ENCODE measurements around the gene PDLIM1.

The PDLIM1 gene

GRCh38 chr10:95290461-95291364 lies at the start of gene PDLIM1:
Gene PDLIM1, minus strand, starts transcription at chr10:95291003. Its CDS starts 88 bp downstream, at chr10:95290915.
- no peak for DNase-seq (ENCODE audit: low read depth in 2 of 2)

- no peak for DNase-seq (ENCODE audit: low read depth in 2 of 2)
Measured at GRCh38 chr10:95339863-95340262, 49.1 kb upstream of the PDLIM1 start.

GRCh38 chr10:95337423-95338160 lies 46.8 kb upstream of the PDLIM1 start:
- no peak for DNase-seq (ENCODE audit: low read depth in 2 of 2)

DNA sequence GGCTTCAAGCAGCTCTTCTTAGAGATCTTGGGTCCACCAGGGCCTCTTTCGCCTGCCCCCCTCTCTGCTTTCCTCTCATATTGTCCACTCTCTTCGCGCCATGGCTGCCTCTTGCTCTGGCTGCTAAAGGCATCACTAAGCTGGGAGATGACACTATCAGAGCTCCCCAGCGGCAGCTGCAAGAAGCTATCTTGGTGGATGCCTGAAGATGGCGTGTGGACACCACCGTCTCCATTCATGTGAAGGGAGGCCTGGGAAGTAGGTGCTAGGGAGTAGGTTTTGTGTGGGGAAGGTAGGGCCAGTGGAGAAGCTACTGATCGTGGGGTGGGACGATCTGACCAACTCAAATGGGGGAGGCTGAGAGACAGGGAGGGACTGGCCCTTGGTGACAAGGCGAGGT lies 45.9 kb upstream of the PDLIM1 start:
- no peak for DNase-seq (ENCODE audit: low read depth in 2 of 2)

GRCh38 chr10:95335933-95336699 lies 45.3 kb upstream of the PDLIM1 start:
- DNase-seq (ENCODE audit: low read depth in 2 of 2) = no peak

DNA sequence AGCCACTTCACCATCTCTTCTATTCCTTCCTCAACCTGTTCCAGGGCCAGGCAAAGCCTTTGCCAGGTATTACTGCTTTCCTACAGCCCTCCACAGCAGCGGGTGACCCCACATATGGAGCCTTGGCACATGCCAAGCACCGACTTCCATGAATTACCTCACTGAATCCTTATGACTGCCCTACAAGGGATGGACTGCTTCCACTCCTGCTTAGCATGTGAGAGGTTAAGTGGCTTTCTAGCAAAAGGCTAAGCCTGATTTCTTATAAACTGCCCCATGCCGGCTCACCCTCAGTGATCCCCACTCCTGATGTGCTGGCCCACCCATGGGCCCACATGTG lies 44.0 kb upstream of the PDLIM1 start:
- no peak for DNase-seq (ENCODE audit: low read depth in 2 of 2)

DNA sequence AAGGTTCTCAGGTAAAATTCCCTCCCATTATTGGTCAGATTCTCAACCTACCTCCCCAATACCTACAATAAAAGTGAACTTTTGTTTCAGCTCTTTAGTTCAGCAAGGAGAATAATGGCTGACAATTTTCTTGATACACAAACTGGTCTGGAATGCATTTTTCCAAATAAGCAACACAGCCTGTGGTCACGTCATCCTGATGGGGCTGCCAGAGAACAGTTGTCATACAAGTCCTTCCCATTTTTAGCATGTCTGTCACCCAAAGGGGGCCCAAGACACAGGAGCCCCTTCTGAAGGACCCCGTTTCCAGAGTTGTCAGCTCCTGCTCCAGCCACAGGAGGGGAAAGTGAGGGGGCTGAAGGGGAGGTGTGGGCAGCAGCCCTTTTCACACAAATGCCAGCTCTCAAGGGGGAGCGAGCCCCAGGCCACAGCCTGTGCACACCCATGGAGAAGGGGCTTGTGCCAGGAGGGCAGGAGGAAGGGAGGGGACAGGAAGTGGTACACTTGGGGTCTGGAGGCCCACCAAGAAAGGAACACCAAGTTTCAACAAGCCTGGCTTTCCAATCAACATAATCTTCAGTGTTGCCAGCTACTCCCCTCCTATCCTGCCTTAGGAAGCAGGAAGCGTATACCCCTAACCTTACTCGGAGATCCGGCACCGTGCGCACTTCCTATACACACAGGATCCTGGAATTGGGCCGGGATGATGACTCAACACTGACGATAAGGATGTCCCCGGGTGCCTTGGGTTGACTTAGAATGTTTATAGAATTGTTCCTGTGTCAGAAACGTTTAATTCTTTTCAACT lies 43.4 kb upstream of the PDLIM1 start:
- DNase-seq (ENCODE audit: low read depth in 2 of 2) = no peak

DNA sequence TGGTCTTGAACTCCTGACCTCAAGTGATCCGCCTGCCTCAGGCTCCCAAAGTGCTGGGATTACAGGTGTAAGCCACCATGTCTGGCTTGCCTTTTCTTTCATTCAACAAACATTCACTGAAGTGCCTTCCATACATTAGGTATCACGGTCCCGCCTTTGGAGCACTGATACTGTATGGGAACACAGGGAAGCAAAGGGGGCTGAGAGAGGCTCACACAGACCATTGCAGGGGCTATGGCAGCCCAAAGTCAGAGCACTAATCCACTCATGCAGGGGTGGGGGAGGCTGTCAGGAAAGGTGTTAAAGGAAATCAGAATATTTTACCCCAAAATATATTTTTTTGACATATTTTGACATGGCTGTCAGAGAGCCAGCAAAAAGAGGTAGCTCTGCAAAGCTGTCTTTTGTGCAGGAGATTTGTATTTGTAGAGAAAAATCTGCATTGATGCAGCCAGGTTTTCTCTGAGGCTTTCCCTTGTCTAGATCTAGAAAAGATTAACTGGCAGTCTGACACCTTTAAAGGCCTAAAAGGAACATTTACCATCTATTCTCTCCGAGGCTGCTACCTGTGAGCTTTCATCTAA lies 42.0 kb upstream of the PDLIM1 start:
- DNase-seq (ENCODE audit: low read depth in 2 of 2) = no peak

DNA sequence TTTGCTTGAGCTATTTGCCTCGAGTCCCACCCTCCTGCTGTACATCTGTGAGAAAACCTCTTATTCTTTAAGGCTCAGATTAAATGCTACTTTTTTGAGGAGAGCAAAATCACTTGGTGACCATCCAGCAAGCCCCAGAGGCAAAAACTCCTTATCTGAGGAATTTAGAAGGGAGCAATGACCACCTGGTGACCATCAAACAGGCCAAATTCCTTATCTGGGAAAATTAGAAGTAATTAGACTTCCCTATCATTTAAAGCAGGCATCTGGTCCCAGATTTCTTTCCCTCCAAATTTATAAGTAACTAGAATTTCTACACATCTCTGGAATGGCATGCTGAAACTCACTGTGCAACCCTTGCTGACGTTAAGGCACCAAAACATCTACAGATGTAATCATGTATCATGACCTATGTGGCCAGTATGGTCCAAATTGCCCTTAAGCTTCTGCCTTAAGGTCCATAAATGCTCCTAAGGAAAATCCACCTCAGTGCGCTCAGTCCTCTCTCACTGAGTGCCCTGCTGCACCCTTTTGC lies 40.9 kb upstream of the PDLIM1 start:
- no peak for DNase-seq (ENCODE audit: low read depth in 2 of 2)

- DNase-seq (ENCODE audit: low read depth in 2 of 2) = no peak
Measured at GRCh38 chr10:95330966-95331453, 40.2 kb upstream of the PDLIM1 start.

DNA sequence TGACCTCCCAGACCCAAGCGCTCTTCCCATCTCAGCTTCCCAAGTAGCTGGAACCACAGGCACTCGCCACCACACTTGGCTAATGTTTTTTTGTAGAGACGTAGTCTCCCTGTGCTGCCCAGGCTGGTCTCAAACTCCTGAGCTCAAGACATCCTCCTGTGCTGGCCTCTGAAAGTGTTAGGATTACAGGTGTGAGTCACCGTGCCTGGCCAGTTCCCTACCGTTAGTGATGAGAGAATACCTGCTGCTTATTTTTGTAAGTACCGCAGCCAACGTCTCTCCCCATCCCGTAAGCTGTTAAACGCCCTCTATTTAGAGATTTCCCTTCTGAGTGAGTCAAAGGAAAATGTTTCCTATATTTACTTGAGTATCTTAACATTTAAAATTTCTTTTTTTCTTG lies 38.5 kb upstream of the PDLIM1 start:
- DNase-seq (ENCODE audit: low read depth in 2 of 2) = no peak

DNA sequence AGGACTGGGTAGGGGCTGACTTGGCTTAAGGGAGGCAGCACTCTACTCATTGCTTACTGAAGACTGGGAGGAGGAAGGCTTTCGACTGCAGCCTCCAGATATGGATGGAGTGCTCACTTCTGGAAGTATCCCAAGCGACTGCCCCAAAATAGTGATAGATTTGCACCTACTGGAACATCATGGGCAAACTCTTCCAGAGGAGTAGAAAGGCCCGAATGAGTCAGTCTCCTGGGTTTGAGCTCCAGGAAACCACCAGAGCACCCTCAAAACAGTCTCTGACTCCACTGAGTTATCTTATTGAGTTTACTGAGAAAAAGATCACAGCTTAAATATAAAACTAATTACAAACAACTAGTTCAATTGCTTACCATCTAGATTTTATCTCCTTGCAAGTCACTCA lies 37.2 kb upstream of the PDLIM1 start:
- no peak for DNase-seq (ENCODE audit: low read depth in 2 of 2)

- no peak for DNase-seq (ENCODE audit: low read depth in 2 of 2)
Measured at GRCh38 chr10:95327367-95327766, 36.6 kb upstream of the PDLIM1 start.

DNA sequence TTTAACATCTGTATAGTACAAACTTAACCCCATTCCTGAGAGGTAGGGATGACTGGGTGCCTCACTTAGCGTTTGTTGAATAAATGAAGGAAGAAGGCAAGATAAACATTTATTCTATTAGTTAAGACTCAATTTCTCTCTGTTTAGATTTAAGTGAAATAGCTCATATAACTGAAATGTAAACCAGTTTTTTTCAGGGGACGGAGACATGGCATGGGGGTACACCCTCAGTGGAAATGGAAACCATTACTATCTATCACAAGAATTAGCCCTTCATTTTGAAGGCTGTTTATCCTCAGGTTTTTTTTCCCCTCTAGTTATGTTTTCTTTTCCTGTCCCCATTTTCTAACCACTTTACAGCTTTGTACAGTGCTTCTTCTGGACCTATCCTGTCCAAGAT lies 35.6 kb upstream of the PDLIM1 start:
- DNase-seq (ENCODE audit: low read depth in 2 of 2) = no peak

DNA sequence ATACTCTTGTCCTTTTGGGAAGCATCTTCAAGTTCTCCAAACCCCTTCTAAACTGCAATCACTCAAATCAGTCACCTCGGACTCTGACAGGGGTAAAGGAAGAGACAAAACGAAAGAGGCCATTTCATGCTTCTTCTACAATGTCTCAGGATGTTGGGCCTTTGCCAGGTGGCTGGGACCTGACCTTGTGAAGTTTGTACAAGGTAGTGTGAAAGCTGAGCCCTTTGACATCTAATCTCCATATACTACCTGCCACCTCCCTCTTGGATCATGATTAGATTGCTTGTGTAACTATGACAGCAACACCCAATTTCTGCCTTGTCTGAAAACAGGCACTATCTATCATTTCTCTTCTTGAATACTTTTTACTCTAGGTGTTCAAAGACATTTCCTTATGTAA lies 35.1 kb upstream of the PDLIM1 start:
- no peak for DNase-seq (ENCODE audit: low read depth in 2 of 2)

GRCh38 chr10:95324436-95325268 lies 33.8 kb upstream of the PDLIM1 start:
- no peak for DNase-seq (ENCODE audit: low read depth in 2 of 2)

- no peak for DNase-seq (ENCODE audit: low read depth in 2 of 2)
Measured at GRCh38 chr10:95321554-95322301, 30.9 kb upstream of the PDLIM1 start.

GRCh38 chr10:95319239-95319638 lies 28.4 kb upstream of the PDLIM1 start:
- no peak for DNase-seq (ENCODE audit: low read depth in 2 of 2)

- no peak for DNase-seq (ENCODE audit: low read depth in 2 of 2)
Measured at GRCh38 chr10:95315509-95315908, 24.7 kb upstream of the PDLIM1 start.
